ENCODE measurements around the gene CYP26A1. TPM values are rescaled to one million over a fixed set of nuclear protein-coding genes. Genes with fewer than 3 reads are reported as not detected.

Gene CYP26A1, protein sequence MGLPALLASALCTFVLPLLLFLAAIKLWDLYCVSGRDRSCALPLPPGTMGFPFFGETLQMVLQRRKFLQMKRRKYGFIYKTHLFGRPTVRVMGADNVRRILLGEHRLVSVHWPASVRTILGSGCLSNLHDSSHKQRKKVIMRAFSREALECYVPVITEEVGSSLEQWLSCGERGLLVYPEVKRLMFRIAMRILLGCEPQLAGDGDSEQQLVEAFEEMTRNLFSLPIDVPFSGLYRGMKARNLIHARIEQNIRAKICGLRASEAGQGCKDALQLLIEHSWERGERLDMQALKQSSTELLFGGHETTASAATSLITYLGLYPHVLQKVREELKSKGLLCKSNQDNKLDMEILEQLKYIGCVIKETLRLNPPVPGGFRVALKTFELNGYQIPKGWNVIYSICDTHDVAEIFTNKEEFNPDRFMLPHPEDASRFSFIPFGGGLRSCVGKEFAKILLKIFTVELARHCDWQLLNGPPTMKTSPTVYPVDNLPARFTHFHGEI
- total RNA-seq, result under 1 TPM in 1 of 4 donors, not detected in 3; 0.89 TPM

- TF ChIP-seq CTCF (IDR thresholded peaks at IDR 0.05), result no peak
- no peak for TF ChIP-seq EP300 (IDR thresholded peaks at IDR 0.05)
- TF ChIP-seq POLR2A (IDR thresholded peaks at IDR 0.05), result no peak
- TF ChIP-seq POLR2AphosphoS5 (IDR thresholded peaks at IDR 0.05), result no peak
- WGBS, result 1% methylated on average over 23 of the region's 52 CpGs
- H3K27ac ChIP-seq, result no peak within 1 kb of the TSS
- DNase-seq (ENCODE audit: low spot score in 2 of 2), result no peak
- H3K4me1 ChIP-seq, result peaks cover 40% of the 10 kb centered on the region
- no peaks in the 10 kb centered on the region for H3K36me3 ChIP-seq
- H3K9me3 ChIP-seq, result no peaks in the 10 kb centered on the region
- H3K27me3 ChIP-seq, result peaks cover 91% of the 10 kb centered on the region
- peak within 1 kb of the TSS; percentile 40 for H3K4me3 ChIP-seq
Observed at GRCh38 chr10:93073539-93074146, at the start of gene CYP26A1. CYP26A1 (plus strand) TSS chr10:93073893; CDS start chr10:93073935, 42 bp downstream.

GRCh38 chr10:93026072-93026471 is 47.6 kb upstream of the CYP26A1 start:
- no peak overlapping the region for H3K27ac ChIP-seq
- WGBS, result 80% methylated on average over 2 of the region's 2 CpGs
- no peak for DNase-seq (ENCODE audit: low spot score in 2 of 2)
- H3K9me3 ChIP-seq, result no peaks in the 10 kb centered on the region
- H3K4me3 ChIP-seq, result no peak overlapping the region
- H3K27me3 ChIP-seq, result no peaks in the 10 kb centered on the region
- TF ChIP-seq EP300 (IDR thresholded peaks at IDR 0.05), result no peak
- TF ChIP-seq POLR2AphosphoS5 (IDR thresholded peaks at IDR 0.05), result no peak
- TF ChIP-seq POLR2A (IDR thresholded peaks at IDR 0.05), result no peak
- TF ChIP-seq CTCF (IDR thresholded peaks at IDR 0.05), result no peak
- no peaks in the 10 kb centered on the region for H3K4me1 ChIP-seq
- H3K36me3 ChIP-seq, result no peaks in the 10 kb centered on the region

DNA sequence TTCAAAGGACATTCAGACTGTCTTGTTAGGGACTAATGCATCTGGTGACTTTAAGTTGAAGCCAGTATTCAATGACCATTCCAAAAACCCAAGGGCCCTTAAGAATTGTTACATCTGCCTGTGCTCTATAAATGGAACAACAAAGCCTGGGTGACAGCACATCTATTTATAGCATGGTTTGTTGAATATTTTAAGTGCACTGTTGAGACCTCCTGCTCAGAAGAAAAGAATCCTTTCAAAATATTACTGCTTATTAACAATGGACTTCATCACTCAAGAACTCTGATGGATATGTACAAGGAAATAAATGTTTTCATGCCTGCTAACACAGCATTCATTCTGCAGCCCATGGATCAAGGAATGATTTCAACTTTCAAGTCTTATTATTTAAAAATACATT is 46.2 kb upstream of the CYP26A1 start:
- H3K4me1 ChIP-seq, result no peaks in the 10 kb centered on the region
- no peak overlapping the region for H3K4me3 ChIP-seq
- no peaks in the 10 kb centered on the region for H3K9me3 ChIP-seq
- no peaks in the 10 kb centered on the region for H3K27me3 ChIP-seq
- H3K27ac ChIP-seq, result no peak overlapping the region
- DNase-seq (ENCODE audit: low spot score in 2 of 2), result no peak
- no peak for TF ChIP-seq EP300 (IDR thresholded peaks at IDR 0.05)
- TF ChIP-seq POLR2AphosphoS5 (IDR thresholded peaks at IDR 0.05), result no peak
- TF ChIP-seq POLR2A (IDR thresholded peaks at IDR 0.05), result no peak
- no peaks in the 10 kb centered on the region for H3K36me3 ChIP-seq

- H3K27ac ChIP-seq, result no peak overlapping the region
- no peaks in the 10 kb centered on the region for H3K36me3 ChIP-seq
- DNase-seq (ENCODE audit: low spot score in 2 of 2), result no peak
- no peak overlapping the region for H3K4me3 ChIP-seq
- TF ChIP-seq EP300 (IDR thresholded peaks at IDR 0.05) (no peak), POLR2A (IDR thresholded peaks at IDR 0.05) (no peak), CTCF (IDR thresholded peaks at IDR 0.05) (no peak), POLR2AphosphoS5 (IDR thresholded peaks at IDR 0.05) (no peak)
- no peaks in the 10 kb centered on the region for H3K4me1 ChIP-seq
- H3K27me3 ChIP-seq, result no peaks in the 10 kb centered on the region
- no peaks in the 10 kb centered on the region for H3K9me3 ChIP-seq
- 52% methylated on average over 2 of the region's 2 CpGs for WGBS
Observed at GRCh38 chr10:93028883-93029282, 44.8 kb upstream of the CYP26A1 start.

DNA sequence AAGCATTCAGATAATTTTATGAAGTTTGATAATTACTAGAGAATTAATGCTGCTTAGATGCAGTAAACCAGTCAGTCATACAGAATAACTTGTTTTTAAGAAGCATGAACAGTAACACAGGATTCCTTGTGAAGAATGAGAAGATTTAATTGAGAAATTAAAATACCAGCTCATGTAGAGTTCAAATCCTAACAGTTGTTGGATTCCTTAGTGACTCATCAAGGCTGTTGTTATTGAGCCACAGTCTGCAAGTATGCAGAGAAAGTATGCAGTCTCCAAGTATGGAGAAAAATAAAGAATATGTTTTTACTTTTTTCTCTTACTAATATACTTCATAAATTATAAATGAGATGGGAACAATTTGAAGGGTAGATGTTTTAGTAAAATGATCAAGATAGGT is 43.3 kb upstream of the CYP26A1 start:
- no peak overlapping the region for H3K4me3 ChIP-seq
- no peak overlapping the region for H3K27ac ChIP-seq
- no peaks in the 10 kb centered on the region for H3K9me3 ChIP-seq
- no peak for DNase-seq (ENCODE audit: low spot score in 2 of 2)
- no peaks in the 10 kb centered on the region for H3K4me1 ChIP-seq
- H3K27me3 ChIP-seq, result no peaks in the 10 kb centered on the region
- H3K36me3 ChIP-seq, result no peaks in the 10 kb centered on the region
- TF ChIP-seq POLR2A (IDR thresholded peaks at IDR 0.05) (no peak), EP300 (IDR thresholded peaks at IDR 0.05) (no peak), POLR2AphosphoS5 (IDR thresholded peaks at IDR 0.05) (no peak), CTCF (IDR thresholded peaks at IDR 0.05) (no peak)

All from suprapubic skin (tissue), 4 donors.